Measurements from ENCODE around the gene CDT1.

The CDT1 gene

DNA sequence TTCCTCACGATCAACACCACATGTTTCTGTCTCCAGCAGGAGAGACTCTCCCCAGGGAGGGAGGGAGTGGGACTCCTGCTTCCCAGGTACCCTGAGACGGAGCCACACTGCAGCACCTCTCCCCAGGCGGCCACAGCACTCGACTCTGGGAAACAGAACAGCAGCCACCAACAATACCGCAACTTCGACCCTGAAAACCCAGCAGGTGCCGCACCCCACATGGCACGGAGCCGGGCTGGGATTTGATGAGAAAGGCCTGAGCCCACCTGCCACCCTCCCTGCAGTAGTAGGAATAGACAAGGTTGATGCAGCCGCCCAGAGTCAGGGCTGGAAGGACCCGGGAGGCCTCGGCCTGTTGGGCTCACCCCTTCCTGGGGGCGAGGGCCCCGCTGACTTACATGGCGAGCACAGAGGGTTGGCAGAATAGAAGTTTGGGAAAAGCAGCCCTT lies 38.7 kb downstream of the CDT1 start:
- H3K79me2 ChIP-seq (ENCODE audit: insufficient read depth, low read length): no peaks in the 10 kb centered on the region
- no peak for TF ChIP-seq EZH2 (IDR thresholded peaks at IDR 0.05; ENCODE audit: borderline replicate concordance, low read length)
- TF ChIP-seq, protein P1, sequence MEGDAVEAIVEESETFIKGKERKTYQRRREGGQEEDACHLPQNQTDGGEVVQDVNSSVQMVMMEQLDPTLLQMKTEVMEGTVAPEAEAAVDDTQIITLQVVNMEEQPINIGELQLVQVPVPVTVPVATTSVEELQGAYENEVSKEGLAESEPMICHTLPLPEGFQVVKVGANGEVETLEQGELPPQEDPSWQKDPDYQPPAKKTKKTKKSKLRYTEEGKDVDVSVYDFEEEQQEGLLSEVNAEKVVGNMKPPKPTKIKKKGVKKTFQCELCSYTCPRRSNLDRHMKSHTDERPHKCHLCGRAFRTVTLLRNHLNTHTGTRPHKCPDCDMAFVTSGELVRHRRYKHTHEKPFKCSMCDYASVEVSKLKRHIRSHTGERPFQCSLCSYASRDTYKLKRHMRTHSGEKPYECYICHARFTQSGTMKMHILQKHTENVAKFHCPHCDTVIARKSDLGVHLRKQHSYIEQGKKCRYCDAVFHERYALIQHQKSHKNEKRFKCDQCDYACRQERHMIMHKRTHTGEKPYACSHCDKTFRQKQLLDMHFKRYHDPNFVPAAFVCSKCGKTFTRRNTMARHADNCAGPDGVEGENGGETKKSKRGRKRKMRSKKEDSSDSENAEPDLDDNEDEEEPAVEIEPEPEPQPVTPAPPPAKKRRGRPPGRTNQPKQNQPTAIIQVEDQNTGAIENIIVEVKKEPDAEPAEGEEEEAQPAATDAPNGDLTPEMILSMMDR (IDR thresholded peaks at IDR 0.05; ENCODE audit: low read length): no peak
- H3F3A ChIP-seq (ENCODE audit: insufficient read depth, low read length): no peaks in the 10 kb centered on the region
- H3K27me3 ChIP-seq (ENCODE audit: insufficient read depth, low read length): no peaks in the 10 kb centered on the region
- no peak overlapping the region for H3K4me2 ChIP-seq (ENCODE audit: low read length)
- H3K27ac ChIP-seq (ENCODE audit: low read depth, low read length, poor library complexity, severe bottlenecking): no peak overlapping the region
- H3K4me1 ChIP-seq (ENCODE audit: insufficient read depth, low read length, severe bottlenecking): no peaks in the 10 kb centered on the region
- no peak overlapping the region for H3K4me3 ChIP-seq (ENCODE audit: low read depth, low read length, poor library complexity, severe bottlenecking)
- H2AFZ ChIP-seq (ENCODE audit: low read length): no peak overlapping the region
- H3K9ac ChIP-seq (ENCODE audit: low read length): no peak overlapping the region
- no peaks in the 10 kb centered on the region for H4K20me1 ChIP-seq (ENCODE audit: insufficient read depth, low read length)
- no peaks in the 10 kb centered on the region for H3K9me3 ChIP-seq (ENCODE audit: low read length)
- no peaks in the 10 kb centered on the region for H3K36me3 ChIP-seq (ENCODE audit: insufficient read depth, low read length)
- H3K9me2 ChIP-seq (ENCODE audit: low read depth, low read length): no peaks in the 10 kb centered on the region

DNA sequence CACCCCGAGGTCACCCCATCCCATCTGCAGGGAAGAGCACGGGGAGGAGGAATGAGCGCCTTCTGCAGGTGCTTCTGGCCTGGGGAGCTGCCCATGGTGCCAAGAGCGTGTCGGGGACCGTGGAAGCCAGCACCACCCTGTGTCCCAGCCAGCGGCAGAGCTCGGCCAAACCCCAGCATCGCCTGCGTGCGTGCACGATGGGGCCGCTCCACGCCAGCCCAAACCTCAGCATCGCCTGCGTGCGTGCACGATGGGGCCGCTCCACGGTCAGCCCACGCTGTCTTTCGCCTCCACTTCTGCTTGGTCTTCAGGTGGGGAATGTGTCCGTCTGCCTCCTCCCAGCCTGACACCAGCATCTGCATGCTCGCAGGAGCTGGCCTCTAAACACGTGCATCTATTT lies 39.2 kb downstream of the CDT1 start:
- no peak overlapping the region for H3K4me2 ChIP-seq (ENCODE audit: low read length)
- H4K20me1 ChIP-seq (ENCODE audit: insufficient read depth, low read length): no peaks in the 10 kb centered on the region
- H3K27ac ChIP-seq (ENCODE audit: low read depth, low read length, poor library complexity, severe bottlenecking): no peak overlapping the region
- TF ChIP-seq, protein P1 (IDR thresholded peaks at IDR 0.05; ENCODE audit: low read length): no peak
- no peak for TF ChIP-seq EZH2 (IDR thresholded peaks at IDR 0.05; ENCODE audit: borderline replicate concordance, low read length)
- no peaks in the 10 kb centered on the region for H3K9me2 ChIP-seq (ENCODE audit: low read depth, low read length)
- no peak overlapping the region for H3K9ac ChIP-seq (ENCODE audit: low read length)
- H3F3A ChIP-seq (ENCODE audit: insufficient read depth, low read length): no peaks in the 10 kb centered on the region
- no peaks in the 10 kb centered on the region for H3K79me2 ChIP-seq (ENCODE audit: insufficient read depth, low read length)
- no peaks in the 10 kb centered on the region for H3K4me1 ChIP-seq (ENCODE audit: insufficient read depth, low read length, severe bottlenecking)
- no peak overlapping the region for H3K4me3 ChIP-seq (ENCODE audit: low read depth, low read length, poor library complexity, severe bottlenecking)
- no peaks in the 10 kb centered on the region for H3K27me3 ChIP-seq (ENCODE audit: insufficient read depth, low read length)
- no peaks in the 10 kb centered on the region for H3K9me3 ChIP-seq (ENCODE audit: low read length)
- H2AFZ ChIP-seq (ENCODE audit: low read length): no peak overlapping the region
- no peaks in the 10 kb centered on the region for H3K36me3 ChIP-seq (ENCODE audit: insufficient read depth, low read length)

DNA sequence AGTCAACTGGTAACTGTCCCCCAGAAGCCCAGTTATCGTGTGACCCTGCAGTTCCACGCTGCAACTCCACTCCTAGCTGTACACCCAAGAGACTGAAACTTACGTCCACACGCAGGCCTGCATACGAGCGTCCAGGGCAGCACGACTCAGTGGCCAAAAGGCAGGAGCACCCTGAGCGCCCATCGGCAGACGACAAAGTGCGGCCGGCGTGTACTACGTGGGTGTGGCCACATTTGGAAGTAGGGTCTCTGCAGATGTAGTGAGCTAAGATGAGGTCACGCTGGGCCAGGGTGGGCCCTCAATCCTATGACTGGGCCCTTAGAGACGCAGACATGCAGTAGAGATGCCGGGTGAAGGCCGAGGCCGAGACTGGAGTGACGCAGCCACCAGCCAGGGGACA lies 39.7 kb downstream of the CDT1 start:
- Histone ChIP-seq H3K27ac (ENCODE audit: low read depth, low read length, poor library complexity, severe bottlenecking) (no peak overlapping the region), H4K20me1 (ENCODE audit: insufficient read depth, low read length) (no peaks in the 10 kb centered on the region), H3K4me2 (ENCODE audit: low read length) (no peak overlapping the region), H3K79me2 (ENCODE audit: insufficient read depth, low read length) (no peaks in the 10 kb centered on the region), H3K36me3 (ENCODE audit: insufficient read depth, low read length) (no peaks in the 10 kb centered on the region), H3K9ac (ENCODE audit: low read length) (no peak overlapping the region), H3K27me3 (ENCODE audit: insufficient read depth, low read length) (no peaks in the 10 kb centered on the region), H3K9me2 (ENCODE audit: low read depth, low read length) (no peaks in the 10 kb centered on the region), H3K9me3 (ENCODE audit: low read length) (no peaks in the 10 kb centered on the region), H3K4me3 (ENCODE audit: low read depth, low read length, poor library complexity, severe bottlenecking) (no peak overlapping the region), H3F3A (ENCODE audit: insufficient read depth, low read length) (no peaks in the 10 kb centered on the region), H3K4me1 (ENCODE audit: insufficient read depth, low read length, severe bottlenecking) (no peaks in the 10 kb centered on the region), H2AFZ (ENCODE audit: low read length) (no peak overlapping the region)
- no peak for TF ChIP-seq EZH2 (IDR thresholded peaks at IDR 0.05; ENCODE audit: borderline replicate concordance, low read length)

GRCh38 chr16:88844419-88845036 lies 40.9 kb downstream of the CDT1 start:
- Histone ChIP-seq H2AFZ (ENCODE audit: low read length) (no peak overlapping the region), H3F3A (ENCODE audit: insufficient read depth, low read length) (no peaks in the 10 kb centered on the region), H4K20me1 (ENCODE audit: insufficient read depth, low read length) (no peaks in the 10 kb centered on the region), H3K27me3 (ENCODE audit: insufficient read depth, low read length) (no peaks in the 10 kb centered on the region), H3K4me3 (ENCODE audit: low read depth, low read length, poor library complexity, severe bottlenecking) (no peak overlapping the region), H3K4me2 (ENCODE audit: low read length) (no peak overlapping the region), H3K9ac (ENCODE audit: low read length) (no peak overlapping the region), H3K79me2 (ENCODE audit: insufficient read depth, low read length) (no peaks in the 10 kb centered on the region), H3K9me3 (ENCODE audit: low read length) (no peaks in the 10 kb centered on the region), H3K36me3 (ENCODE audit: insufficient read depth, low read length) (no peaks in the 10 kb centered on the region), H3K9me2 (ENCODE audit: low read depth, low read length) (no peaks in the 10 kb centered on the region), H3K27ac (ENCODE audit: low read depth, low read length, poor library complexity, severe bottlenecking) (no peak overlapping the region), H3K4me1 (ENCODE audit: insufficient read depth, low read length, severe bottlenecking) (no peaks in the 10 kb centered on the region)
- TF ChIP-seq, protein P1 (IDR thresholded peaks at IDR 0.05; ENCODE audit: low read length): no peak; the same call in 1 of the 2 replicates
- TF ChIP-seq EZH2 (IDR thresholded peaks at IDR 0.05; ENCODE audit: borderline replicate concordance, low read length): no peak
